KBM-7 (cell line): ENCODE results near the gene MYO18B.
A peak's percentile ranks its signal among the peaks of the same experiment; 100 is the strongest.

Experiments
- DNase-seq: peaks from one replicate; pipeline ENCODE4 v3.0.0-alpha.2; 2015
- in situ Hi-C: fragments of 300-500 bp; cut with MboI; formaldehyde crosslinking; loops from 2 replicates; pipeline ENCODE4 v1.14.3; 2020; ENCODE audit warnings: low sequenced_read_pairs, low pct_unique_long_range_greater_than_20kb, mixed read lengths

MYO18B gene

GRCh38 chr22:25878933-25879332 is 136.9 kb downstream of the MYO18B start:
- no peak for DNase-seq
- in situ Hi-C loops, result no loop called here

GRCh38 chr22:25880524-25880923 is 138.5 kb downstream of the MYO18B start:
- no peak for DNase-seq
- in situ Hi-C loops, result no loop called here

DNA sequence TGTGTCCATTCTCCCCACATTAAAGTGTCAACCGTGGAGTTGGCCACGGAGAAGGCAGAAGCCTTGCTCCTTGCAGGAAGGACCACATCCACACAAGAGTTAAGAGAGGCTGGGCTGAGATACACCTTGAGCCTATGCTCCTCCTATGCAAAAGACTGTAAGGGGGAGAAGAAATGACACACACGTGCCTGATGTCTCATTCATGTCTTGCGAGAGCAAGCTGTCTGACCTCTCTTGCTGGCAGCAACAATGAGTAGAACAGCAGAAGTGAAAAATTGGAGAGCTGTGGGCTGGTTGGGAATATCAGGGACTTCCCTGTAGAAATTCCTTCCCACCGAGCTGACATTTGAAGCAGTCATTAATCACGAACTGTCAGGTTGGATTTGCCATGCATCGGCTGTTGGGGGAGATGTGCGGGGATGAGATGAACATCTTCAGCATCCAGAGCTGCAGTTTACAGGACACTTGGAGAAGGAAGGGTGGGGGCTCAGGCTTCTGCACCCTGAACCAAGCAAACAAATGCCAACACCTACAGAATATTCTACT is 139.3 kb downstream of the MYO18B start:
- in situ Hi-C loops, result no loop called here
- DNase-seq, result no peak

- in situ Hi-C loops, result no loop called here
- DNase-seq, result no peak
Observed at GRCh38 chr22:25882360-25882759, 140.4 kb downstream of the MYO18B start.

- DNase-seq, result no peak
- in situ Hi-C loops, result no loop called here
Observed at GRCh38 chr22:25883482-25884033, 141.6 kb downstream of the MYO18B start.

DNA sequence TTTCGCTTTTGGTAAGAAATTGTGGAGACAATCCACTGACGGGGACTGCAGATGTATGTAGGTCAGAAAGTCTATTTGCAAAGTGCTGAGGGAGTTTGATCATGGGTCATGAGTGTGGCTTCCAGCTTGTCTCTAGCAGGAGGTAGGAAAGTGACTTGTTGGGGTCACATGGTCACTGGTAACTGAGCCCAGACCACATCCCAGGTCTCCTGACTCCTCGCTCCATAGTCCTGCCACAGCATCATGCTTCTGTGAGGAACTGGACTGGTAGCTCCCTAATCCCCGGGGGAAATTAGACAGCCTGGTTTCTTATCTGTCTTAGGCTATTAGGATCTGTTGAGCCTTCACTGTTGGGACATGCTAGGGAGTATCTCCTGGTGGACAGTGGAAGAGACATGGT is 142.1 kb downstream of the MYO18B start:
- DNase-seq, result no peak
- in situ Hi-C loops, result no loop called here

DNA sequence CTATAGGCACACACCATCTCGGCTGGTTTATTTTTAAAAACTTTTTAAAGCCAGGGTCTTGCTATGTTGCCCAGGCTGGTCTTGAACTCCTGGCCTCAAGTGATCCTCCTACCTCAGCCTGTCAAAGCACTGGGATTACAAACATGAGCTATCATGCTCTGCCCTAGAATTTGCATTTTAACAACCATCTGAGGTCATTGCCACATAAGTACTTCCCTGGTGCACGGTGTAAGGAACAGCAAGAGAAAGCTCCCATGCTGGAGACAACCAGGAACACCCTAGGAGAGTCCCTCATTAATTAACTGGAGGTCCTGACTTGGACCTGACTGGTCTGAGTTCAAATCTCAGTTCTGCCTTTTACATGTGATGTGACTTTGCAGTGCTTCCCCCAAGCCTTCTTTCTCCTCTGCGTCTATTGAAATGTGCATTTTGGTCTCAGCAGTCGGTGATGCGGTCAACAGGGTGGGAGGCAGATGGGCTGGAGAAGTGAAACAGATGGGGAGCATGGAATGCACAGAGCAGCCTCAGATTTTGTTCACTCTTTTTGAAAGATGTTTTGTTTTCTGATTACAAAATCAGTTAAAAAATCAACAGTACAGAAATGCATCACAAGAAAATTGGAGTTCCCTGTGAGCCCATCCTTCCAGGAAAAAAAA is 146.5 kb downstream of the MYO18B start:
- in situ Hi-C loops, result no loop called here
- DNase-seq, result no peak

GRCh38 chr22:25890651-25891050 is 148.7 kb downstream of the MYO18B start:
- no peak for DNase-seq
- in situ Hi-C loops, result no loop called here

DNA sequence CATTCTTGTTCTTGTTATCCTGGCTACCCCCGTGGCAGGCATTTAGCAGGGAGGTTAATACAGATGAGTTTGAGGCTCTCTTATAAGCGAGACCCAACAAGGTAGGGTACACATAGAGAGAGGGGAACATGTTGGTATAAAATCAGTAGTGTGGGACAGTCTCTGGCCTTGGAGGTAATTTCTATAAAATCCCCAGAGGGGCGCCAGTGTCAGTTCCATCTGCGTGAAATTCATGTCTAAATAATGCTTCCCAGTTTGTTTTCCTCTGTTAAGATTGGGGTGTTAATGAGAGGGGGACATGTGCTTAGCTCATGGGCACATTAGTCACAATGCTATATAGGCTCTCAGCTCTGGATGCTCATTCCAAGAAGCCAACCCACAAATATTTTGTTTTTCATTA is 150.7 kb downstream of the MYO18B start:
- in situ Hi-C loops, result no loop called here
- no peak for DNase-seq

DNA sequence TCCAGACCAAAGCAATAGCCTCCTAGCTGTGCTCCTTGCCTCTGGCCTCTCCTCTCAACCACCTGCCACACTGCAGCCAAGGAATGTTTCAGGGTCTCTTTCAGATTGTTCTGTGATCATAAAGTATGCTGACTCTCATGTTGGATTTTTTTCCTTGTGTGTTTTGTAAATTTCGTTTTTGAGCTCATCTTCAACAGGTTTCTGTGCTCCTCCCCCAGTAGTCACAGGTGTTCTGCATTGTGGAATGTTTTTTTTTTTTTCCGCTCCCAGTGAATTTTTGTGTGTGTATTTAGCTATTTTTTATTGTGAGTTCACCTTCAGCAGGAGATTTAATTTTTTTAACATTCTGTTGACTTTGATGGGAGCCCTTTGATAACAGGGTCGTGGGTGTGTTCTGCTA is 153.7 kb downstream of the MYO18B start:
- in situ Hi-C loops, result no loop called here
- DNase-seq, result no peak

DNA sequence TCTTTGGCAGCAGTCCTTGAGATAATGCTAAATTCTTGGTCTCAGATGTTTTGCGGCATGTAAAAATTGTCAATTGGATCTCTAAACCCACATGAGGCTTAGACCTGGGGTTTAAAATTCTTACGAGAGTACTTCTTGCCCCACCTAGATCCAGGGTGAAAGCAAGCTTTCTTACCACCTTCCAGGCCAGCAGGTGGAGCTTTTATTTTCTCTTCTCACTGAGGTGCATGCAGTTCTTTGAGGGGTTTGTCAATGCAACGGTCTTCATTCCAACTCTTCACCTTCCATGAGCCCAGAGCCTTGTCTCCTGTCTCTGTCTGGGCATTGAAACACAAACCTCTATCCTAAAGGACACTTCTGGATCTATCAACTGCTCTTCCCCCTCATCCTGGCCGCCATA is 154.1 kb downstream of the MYO18B start:
- no peak for DNase-seq
- in situ Hi-C loops, result no loop called here

GRCh38 chr22:25896592-25896991 is 154.6 kb downstream of the MYO18B start:
- in situ Hi-C loops, result no loop called here
- DNase-seq, result no peak

- in situ Hi-C loops, result no loop called here
- peak; percentile 17 for DNase-seq
Observed at GRCh38 chr22:25898707-25899365, 156.8 kb downstream of the MYO18B start.

DNA sequence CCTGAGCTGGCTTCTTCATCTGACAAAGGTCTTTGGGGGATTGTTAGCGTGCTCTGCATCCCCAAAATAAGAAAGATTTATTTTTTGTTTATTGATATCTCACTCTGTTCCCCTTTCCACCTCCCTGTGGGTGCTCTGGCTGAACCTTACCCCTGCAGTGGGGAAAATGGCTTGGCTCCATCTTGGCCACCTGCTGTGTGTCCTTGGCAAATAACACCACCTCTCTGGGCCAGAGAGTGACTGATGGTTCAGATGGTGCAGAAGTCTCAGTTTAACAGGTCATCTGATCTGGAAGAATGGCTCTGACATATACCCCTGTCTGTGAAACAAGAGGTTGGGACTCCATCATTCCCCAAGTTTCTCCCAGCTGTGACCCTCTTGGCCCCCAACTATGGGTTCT is 157.6 kb downstream of the MYO18B start:
- no peak for DNase-seq
- in situ Hi-C loops, result no loop called here

DNA sequence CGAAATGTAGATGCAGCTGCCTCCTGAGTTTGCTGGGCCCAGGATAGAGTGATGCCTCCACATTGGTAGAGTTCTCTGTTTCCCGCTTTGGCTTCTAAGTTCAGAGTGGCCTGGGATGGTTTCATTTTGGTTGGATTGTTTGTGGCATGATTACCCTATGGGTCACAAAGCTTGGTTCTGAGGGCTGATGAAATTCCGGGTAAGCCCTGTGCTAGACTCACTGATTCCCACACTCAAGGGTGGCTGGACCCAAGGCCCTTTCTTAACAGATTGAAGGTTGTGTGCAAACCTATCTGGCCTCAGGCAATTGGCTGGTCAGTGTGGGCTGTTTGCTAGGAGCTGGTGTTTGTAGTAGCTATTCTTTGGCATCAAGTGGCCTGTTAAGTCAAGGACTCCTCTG is 158.4 kb downstream of the MYO18B start:
- no peak for DNase-seq
- in situ Hi-C loops, result no loop called here

DNA sequence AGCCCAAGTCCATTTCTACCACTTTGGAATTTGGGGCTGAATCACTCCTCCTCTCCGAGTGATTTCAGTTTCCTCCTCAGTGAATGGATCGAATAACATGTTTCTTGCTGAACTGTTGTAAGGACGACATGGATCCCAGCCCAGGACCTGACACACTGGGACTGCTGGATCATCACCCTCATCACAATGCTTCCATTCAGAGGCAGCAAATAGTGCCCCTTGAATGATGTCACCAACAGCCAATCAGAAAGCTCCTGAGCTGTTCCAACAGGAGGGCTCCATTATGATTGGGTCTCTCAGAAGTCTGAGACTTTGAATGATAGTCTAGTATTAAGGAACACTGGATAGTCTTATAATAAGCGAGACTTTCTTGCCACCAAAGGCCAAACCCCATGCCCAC is 158.9 kb downstream of the MYO18B start:
- in situ Hi-C loops, result no loop called here
- DNase-seq, result no peak

DNA sequence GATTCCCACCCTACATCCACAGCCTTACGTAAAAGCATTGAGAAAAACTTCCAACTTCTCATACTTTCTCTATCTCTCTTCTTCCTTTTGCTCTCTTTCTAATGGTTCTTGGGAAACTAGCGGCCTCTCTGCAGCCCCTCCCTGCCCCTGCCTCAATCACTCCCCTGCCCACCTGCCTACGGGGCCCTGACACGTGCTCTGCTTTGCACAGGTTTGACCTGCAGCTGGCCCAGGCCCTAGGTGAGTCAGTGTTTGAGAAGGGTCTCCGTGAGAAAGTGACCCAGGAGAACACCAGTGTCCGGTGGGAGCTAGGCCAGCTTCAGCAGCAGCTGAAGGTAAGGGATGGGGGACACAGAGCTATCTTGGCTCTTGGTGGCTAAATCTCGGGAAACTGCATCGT is 160.4 kb downstream of the MYO18B start:
- DNase-seq, result no peak
- in situ Hi-C loops, result no loop called here

DNA sequence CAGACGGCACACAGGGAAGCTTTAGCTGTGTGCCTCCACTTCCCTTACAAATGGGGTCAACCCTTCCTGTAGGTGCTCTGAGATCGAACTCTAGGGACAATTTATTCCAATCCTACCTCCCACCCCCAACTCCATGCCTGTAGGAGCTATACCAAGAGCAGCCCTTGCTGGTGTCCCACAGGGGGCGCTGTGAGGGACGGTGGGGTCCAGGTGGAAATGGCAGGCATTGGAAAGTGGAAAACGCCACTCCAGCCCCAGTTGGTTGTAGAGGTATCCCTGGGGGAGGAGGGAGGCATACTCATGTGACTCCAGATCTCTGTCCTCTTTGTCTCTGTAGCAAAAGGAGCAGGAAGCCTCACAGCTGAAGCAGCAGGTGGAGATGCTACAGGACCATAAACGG is 161.3 kb downstream of the MYO18B start:
- in situ Hi-C loops, result no loop called here
- DNase-seq, result no peak

- in situ Hi-C loops, result no loop called here
Observed at GRCh38 chr22:25908212-25908611, 166.2 kb downstream of the MYO18B start.

DNA sequence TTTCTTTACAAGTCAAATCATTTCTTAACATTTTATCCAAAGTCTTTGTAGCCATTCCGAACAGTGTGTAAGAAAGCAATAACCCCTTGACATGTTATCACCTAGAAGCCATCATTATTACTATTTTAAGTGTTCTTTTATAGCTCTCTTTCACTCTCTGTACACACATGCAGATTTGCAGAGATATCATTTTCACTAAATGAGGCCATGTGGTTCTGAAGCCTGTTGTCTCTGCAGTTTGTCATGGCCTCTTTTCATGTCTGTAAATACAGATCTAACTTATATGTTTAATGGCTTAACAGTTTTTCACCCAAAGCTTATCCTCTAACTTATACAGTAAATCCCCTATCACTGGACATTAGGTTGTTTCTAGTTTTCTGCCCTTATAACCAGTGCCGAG is 166.8 kb downstream of the MYO18B start:
- no peak for DNase-seq
- in situ Hi-C loops, result no loop called here

More at GRCh38 chr22:25908212-25908611, 166.2 kb downstream of the MYO18B start:
- no peak for DNase-seq
